Esophagus muscularis mucosa (tissue), 4 donors: ENCODE measurements around the gene TEX261.

Experiments used
- EP300 ChIP-seq: sonication (generic); formaldehyde crosslinking; IDR thresholded peaks from one replicate; pipeline ENCODE4 v1.6.1; 2017; ENCODE audit warnings: antibody characterized with exemption
- POLR2A ChIP-seq: fragments of 450-650 bp; IDR thresholded peaks from one replicate; pipeline ENCODE4 v1.6.1; 2017; ENCODE audit warnings: antibody characterized with exemption, moderate library complexity, mild to moderate bottlenecking, low read depth
- POLR2AphosphoS5 ChIP-seq, 2 donors: sonication (generic); formaldehyde crosslinking; IDR thresholded peaks; one replicate each; pipeline ENCODE4 v1.6.1; 2017; ENCODE audit warnings: antibody characterized with exemption in 2 of 2
- TF ChIP-seq, protein P1 (sequence below), 3 experiments: fragments of 200-600 bp in 2 of 3; fragments of 450-650 bp in 1 of 3; sonication (generic) in 2 of 3; IDR thresholded peaks; one replicate each; pipeline ENCODE4 v1.5.1; 2017 to 2019; ENCODE audit warnings: antibody characterized with exemption in 3 of 3, mild to moderate bottlenecking in 2 of 3, moderate library complexity in 1 of 3

- TF ChIP-seq, protein P1, sequence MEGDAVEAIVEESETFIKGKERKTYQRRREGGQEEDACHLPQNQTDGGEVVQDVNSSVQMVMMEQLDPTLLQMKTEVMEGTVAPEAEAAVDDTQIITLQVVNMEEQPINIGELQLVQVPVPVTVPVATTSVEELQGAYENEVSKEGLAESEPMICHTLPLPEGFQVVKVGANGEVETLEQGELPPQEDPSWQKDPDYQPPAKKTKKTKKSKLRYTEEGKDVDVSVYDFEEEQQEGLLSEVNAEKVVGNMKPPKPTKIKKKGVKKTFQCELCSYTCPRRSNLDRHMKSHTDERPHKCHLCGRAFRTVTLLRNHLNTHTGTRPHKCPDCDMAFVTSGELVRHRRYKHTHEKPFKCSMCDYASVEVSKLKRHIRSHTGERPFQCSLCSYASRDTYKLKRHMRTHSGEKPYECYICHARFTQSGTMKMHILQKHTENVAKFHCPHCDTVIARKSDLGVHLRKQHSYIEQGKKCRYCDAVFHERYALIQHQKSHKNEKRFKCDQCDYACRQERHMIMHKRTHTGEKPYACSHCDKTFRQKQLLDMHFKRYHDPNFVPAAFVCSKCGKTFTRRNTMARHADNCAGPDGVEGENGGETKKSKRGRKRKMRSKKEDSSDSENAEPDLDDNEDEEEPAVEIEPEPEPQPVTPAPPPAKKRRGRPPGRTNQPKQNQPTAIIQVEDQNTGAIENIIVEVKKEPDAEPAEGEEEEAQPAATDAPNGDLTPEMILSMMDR (IDR thresholded peaks at IDR 0.05), result no peak
- TF ChIP-seq POLR2A (no peak), EP300 (no peak), POLR2AphosphoS5 (IDR thresholded peaks at IDR 0.05) (no peak)
These were observed 52.1 kb downstream of the TEX261 start for GRCh38 chr2:70942396-70943204.
